ENCODE measurements around the gene PDSS2. TPM values are rescaled to one million over a fixed set of nuclear protein-coding genes. Genes with fewer than 3 reads are reported as not detected.

The PDSS2 gene
- total RNA-seq, 1 donor from 2014 or later = 19.7 TPM

DNA sequence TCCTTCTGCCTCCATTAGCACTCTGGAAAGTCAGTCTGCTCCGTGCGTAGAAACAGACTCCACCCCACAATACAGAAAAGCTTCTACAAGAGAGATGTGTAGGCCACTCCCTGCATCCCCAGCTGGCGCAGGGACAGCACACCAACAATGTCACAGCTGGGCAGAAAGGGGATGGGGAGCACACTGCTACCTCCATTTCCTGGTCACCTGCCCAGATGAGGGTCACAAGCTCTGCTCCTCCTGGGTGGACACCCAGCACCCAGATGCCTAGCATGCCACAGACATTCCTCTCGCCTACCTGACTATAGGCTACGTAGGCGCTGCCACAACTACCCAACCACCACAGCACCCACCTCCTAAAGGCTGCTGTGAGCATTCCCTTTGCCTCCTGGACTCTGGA lies 356.3 kb downstream of the PDSS2 start:
- intact Hi-C loops (cut with micrococcal nuclease) = no loop called here

More for the DNA sequence above, 356.3 kb downstream of the PDSS2 start:
- TF ChIP-seq, protein P1, sequence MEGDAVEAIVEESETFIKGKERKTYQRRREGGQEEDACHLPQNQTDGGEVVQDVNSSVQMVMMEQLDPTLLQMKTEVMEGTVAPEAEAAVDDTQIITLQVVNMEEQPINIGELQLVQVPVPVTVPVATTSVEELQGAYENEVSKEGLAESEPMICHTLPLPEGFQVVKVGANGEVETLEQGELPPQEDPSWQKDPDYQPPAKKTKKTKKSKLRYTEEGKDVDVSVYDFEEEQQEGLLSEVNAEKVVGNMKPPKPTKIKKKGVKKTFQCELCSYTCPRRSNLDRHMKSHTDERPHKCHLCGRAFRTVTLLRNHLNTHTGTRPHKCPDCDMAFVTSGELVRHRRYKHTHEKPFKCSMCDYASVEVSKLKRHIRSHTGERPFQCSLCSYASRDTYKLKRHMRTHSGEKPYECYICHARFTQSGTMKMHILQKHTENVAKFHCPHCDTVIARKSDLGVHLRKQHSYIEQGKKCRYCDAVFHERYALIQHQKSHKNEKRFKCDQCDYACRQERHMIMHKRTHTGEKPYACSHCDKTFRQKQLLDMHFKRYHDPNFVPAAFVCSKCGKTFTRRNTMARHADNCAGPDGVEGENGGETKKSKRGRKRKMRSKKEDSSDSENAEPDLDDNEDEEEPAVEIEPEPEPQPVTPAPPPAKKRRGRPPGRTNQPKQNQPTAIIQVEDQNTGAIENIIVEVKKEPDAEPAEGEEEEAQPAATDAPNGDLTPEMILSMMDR (IDR thresholded peaks at IDR 0.05; ENCODE audit: borderline replicate concordance) = no peak
- H3K27me3 ChIP-seq (ENCODE audit: low read depth) = no peaks in the 10 kb centered on the region
- no peak overlapping the region for H3K4me3 ChIP-seq
- H3K27ac ChIP-seq (replicated peaks) = no peak overlapping the region
- H3K4me1 ChIP-seq = peaks cover 6% of the 10 kb centered on the region
- no peaks in the 10 kb centered on the region for H3K36me3 ChIP-seq
- H3K9me3 ChIP-seq (replicated peaks) = no peaks in the 10 kb centered on the region
- DNase-seq = no peak

Other genes with a start within 250 kb of the PDSS2 start
- 22.9 TPM for gene SOBP, start 30.6 kb upstream of the PDSS2 start, total RNA-seq